Measurements from ENCODE around the gene HERC2. TPM values are rescaled to one million over a fixed set of nuclear protein-coding genes. Genes with fewer than 3 reads are reported as not detected.
A peak's percentile ranks its signal among the peaks of the same experiment; 100 is the strongest.

The HERC2 gene
- total RNA-seq, 1 donor from 2014 or later, result 86.2 TPM

DNA sequence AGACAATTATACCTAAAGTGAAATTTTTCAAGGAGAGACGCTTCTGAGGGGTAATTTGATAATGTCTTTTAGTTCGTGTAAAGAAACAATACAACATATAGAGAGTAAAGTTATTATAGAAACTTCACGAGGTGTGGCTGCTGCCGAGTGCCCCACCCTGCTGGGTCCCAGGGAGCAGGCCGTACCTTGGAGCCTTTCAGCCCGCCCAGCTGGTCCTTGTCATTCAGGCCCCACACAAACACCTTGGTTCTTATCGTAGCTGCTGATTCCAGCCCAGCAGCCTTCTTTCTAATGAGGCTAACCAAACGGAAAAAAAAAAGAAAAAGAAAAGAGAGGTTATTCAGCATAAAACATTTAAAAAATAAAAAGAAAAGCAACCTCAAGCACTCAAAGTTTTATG, 139.8 kb downstream of the HERC2 start:
- Mint-ChIP-seq H3K4me3 (ENCODE audit: low read depth) (no peak overlapping the region), H3K27me3 (no peaks in the 10 kb centered on the region), H3K4me1 (ENCODE audit: low read depth) (peaks cover 7% of the 10 kb centered on the region), H3K9me3 (ENCODE audit: low read depth) (no peaks in the 10 kb centered on the region), H3K27ac (peak overlapping the region; percentile 73), H3K36me3 (ENCODE audit: insufficient read depth) (peaks cover 14% of the 10 kb centered on the region)
- TF ChIP-seq, protein P1, sequence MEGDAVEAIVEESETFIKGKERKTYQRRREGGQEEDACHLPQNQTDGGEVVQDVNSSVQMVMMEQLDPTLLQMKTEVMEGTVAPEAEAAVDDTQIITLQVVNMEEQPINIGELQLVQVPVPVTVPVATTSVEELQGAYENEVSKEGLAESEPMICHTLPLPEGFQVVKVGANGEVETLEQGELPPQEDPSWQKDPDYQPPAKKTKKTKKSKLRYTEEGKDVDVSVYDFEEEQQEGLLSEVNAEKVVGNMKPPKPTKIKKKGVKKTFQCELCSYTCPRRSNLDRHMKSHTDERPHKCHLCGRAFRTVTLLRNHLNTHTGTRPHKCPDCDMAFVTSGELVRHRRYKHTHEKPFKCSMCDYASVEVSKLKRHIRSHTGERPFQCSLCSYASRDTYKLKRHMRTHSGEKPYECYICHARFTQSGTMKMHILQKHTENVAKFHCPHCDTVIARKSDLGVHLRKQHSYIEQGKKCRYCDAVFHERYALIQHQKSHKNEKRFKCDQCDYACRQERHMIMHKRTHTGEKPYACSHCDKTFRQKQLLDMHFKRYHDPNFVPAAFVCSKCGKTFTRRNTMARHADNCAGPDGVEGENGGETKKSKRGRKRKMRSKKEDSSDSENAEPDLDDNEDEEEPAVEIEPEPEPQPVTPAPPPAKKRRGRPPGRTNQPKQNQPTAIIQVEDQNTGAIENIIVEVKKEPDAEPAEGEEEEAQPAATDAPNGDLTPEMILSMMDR (IDR thresholded peaks at IDR 0.05; ENCODE audit: unreplicated experiment), result no peak
- no peak for DNase-seq (ENCODE audit: low spot score, unreplicated experiment)

DNA sequence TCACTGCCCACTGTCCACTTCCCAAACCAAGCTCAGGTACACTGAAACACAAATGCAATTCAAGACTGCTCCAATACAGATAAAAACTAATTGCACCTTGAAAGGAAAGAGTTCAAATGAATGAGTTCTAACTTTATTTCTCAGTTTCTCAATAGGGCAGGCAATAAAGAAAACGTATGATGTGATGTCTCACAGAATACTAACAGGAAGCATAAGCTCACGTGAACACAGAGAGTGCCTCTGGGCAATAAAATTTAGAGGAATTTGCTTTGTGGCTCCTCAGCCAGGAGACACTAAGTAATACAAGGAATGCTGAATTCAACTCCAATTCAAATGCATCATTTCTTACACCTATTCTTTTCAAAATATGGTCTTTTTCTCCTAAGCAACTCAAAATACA, 140.6 kb downstream of the HERC2 start:
- Mint-ChIP-seq H3K27me3 (no peaks in the 10 kb centered on the region), H3K4me1 (ENCODE audit: low read depth) (peaks cover 7% of the 10 kb centered on the region), H3K36me3 (ENCODE audit: insufficient read depth) (peaks cover 12% of the 10 kb centered on the region), H3K9me3 (ENCODE audit: low read depth) (no peaks in the 10 kb centered on the region), H3K27ac (no peak overlapping the region), H3K4me3 (ENCODE audit: low read depth) (no peak overlapping the region)
- no peak for DNase-seq (ENCODE audit: low spot score, unreplicated experiment)
- TF ChIP-seq, protein P1 (IDR thresholded peaks at IDR 0.05; ENCODE audit: unreplicated experiment), result no peak

DNA sequence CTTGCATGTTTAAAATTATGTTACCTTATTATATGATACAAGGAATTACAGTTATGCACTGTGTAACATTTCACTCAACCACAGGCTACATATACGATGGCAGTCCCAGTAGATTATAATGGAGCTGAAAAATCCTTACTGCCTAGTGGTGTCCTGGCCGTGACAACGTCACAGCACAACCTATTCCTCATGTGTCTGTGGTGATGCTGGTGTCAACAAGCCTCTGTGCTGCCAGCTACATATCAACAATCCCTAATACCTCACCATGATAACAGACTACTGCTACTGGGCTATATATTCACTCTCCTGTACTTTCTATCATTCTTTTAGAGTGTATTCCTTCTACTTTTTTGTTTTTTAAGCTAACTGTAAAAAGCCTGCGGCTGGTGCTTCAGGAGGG, 142.7 kb downstream of the HERC2 start:
- Mint-ChIP-seq H3K4me3 (ENCODE audit: low read depth) (no peak overlapping the region), H3K27me3 (no peaks in the 10 kb centered on the region), H3K9me3 (ENCODE audit: low read depth) (no peaks in the 10 kb centered on the region), H3K4me1 (ENCODE audit: low read depth) (peaks cover 2% of the 10 kb centered on the region), H3K27ac (no peak overlapping the region), H3K36me3 (ENCODE audit: insufficient read depth) (peaks cover 14% of the 10 kb centered on the region)
- no peak for DNase-seq (ENCODE audit: low spot score, unreplicated experiment)
- TF ChIP-seq, protein P1 (IDR thresholded peaks at IDR 0.05; ENCODE audit: unreplicated experiment), result no peak

DNA sequence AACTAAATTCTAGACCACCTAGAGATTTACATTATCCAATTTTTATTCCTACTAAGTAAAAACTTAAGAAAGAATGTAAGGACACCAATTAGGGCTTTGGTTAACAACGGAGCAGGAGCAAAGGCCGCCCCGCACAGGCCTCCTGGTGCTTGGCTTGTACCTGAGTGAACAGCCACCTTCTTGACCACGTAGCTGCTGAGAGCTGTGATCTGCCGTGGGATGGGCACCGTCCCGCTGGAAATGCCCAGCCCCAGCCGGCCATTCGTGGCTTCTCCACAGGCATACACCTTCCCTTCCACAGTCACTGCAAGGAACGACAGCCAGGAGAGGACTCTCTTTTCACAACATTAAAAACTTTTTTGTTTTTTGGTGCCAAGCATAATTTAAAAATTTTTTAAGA, 143.3 kb downstream of the HERC2 start:
- no peak overlapping the region for H3K4me3 Mint-ChIP-seq (ENCODE audit: low read depth)
- H3K36me3 Mint-ChIP-seq (ENCODE audit: insufficient read depth), result peaks cover 14% of the 10 kb centered on the region
- H3K27me3 Mint-ChIP-seq, result no peaks in the 10 kb centered on the region
- DNase-seq (ENCODE audit: low spot score, unreplicated experiment), result no peak
- no peaks in the 10 kb centered on the region for H3K9me3 Mint-ChIP-seq (ENCODE audit: low read depth)
- TF ChIP-seq, protein P1 (IDR thresholded peaks at IDR 0.05; ENCODE audit: unreplicated experiment), result no peak
- H3K4me1 Mint-ChIP-seq (ENCODE audit: low read depth), result peaks cover 2% of the 10 kb centered on the region
- no peak overlapping the region for H3K27ac Mint-ChIP-seq

DNA sequence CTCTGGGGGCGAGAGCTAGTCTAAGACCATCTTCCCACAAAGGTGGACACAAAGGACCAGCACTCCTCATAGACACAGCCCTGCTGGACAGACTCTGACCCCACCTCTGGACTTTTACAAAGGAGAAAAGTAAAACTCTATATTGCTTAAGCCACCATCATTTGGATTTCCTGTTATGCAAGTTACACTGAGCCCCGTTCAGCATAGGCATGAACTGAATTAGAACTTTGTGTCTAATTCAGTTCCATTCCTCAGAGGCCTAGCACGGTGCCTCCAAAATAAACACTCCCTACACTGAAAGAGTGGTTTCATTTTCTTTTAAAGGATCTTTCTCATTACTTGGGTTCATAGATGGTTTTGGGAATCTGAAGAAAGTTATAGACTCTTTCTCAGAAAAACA, 143.7 kb downstream of the HERC2 start:
- H3K36me3 Mint-ChIP-seq (ENCODE audit: insufficient read depth), result peaks cover 17% of the 10 kb centered on the region
- no peak overlapping the region for H3K27ac Mint-ChIP-seq

More for the DNA sequence above, 143.7 kb downstream of the HERC2 start:
- no peaks in the 10 kb centered on the region for H3K27me3 Mint-ChIP-seq
- TF ChIP-seq, protein P1 (IDR thresholded peaks at IDR 0.05; ENCODE audit: unreplicated experiment), result no peak
- H3K9me3 Mint-ChIP-seq (ENCODE audit: low read depth), result no peaks in the 10 kb centered on the region
- H3K4me1 Mint-ChIP-seq (ENCODE audit: low read depth), result peaks cover 2% of the 10 kb centered on the region
- no peak for DNase-seq (ENCODE audit: low spot score, unreplicated experiment)
- H3K4me3 Mint-ChIP-seq (ENCODE audit: low read depth), result no peak overlapping the region
